ENCODE results near the gene CLDN11.

GRCh38 chr3:170383567-170383966, 35.1 kb upstream of the CLDN11 start:
- TF ChIP-seq YY1 (IDR thresholded peaks at IDR 0.05; ENCODE audit: insufficient read depth, insufficient read length) (no peak), SUZ12 (IDR thresholded peaks at IDR 0.05; ENCODE audit: extremely low read depth, insufficient read depth, insufficient read length) (no peak), ZNF274 (IDR thresholded peaks at IDR 0.05; ENCODE audit: low read depth, low read length) (no peak)
